RWPE1 (cell line): ENCODE measurements around the gene MRPL52.
A peak's percentile ranks its signal among the peaks of the same experiment; 100 is the strongest.
"Not testable (repeated sequence)": the region's sequence is repeated elsewhere in the genome, so short reads cannot be mapped to it uniquely, and the experiment has no call there.

Source experiments
- CTCF ChIA-PET: fragments of 350-600 bp; sonication (Branson Sonifier 250); formaldehyde crosslinking; extraction: SDS; loops from one replicate; lab custom pipeline; 2021; lab: Yijun Ruan, JAX
- POLR2A ChIA-PET: fragments of 400-600 bp; formaldehyde crosslinking; extraction: SDS; loops from one replicate; lab custom pipeline; 2020; ENCODE audit warnings: antibody characterized with exemption; ENCODE audit not compliant: low non-redundant PET; lab: Yijun Ruan, JAX
- DNase-seq: peaks from one replicate; pipeline ENCODE4 v3.0.0; 2012; ENCODE audit warnings: low spot score
- H3K27ac ChIP-seq: fragments of 450-650 bp; 2 replicates; pipeline ENCODE4 v1.5.1; 2017
- TF ChIP-seq, protein P1 (sequence below): fragments of 450-650 bp; conservative IDR thresholded peaks from 2 replicates; pipeline ENCODE4 v1.5.1; 2017; ENCODE audit warnings: low read depth, mild to moderate bottlenecking

The MRPL52 gene

DNA sequence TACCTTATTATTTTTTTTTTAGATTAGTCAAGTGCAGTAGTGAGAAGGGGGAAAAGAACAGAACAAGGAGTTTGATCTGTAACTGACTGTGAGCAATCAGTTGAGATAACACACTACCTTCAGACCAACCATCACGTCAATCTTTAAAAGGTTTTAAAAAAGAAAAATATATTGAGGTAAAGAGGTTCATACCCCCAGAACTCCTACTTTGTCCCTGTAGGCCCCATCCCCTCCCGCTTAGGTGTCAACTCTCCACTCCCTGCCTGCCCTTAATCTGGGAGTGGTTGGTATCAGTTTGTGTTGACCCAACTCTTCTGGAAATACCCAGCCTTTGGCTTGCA is 22.9 kb downstream of the MRPL52 start:
- ChIA-PET POLR2A (interaction anchor here (0.7 kb wide), 1 partner anchor 14 kb away, joined by 6 read pairs; no protein-coding TSS in a partner anchor), CTCF (interaction anchor here (0.6 to 2.2 kb wide), 26 partner anchors 9 to 1319 kb away, joined by 3 to 37 read pairs (median 5); partner anchors contain the start of gene SLC7A7)
- TF ChIP-seq, protein P1, sequence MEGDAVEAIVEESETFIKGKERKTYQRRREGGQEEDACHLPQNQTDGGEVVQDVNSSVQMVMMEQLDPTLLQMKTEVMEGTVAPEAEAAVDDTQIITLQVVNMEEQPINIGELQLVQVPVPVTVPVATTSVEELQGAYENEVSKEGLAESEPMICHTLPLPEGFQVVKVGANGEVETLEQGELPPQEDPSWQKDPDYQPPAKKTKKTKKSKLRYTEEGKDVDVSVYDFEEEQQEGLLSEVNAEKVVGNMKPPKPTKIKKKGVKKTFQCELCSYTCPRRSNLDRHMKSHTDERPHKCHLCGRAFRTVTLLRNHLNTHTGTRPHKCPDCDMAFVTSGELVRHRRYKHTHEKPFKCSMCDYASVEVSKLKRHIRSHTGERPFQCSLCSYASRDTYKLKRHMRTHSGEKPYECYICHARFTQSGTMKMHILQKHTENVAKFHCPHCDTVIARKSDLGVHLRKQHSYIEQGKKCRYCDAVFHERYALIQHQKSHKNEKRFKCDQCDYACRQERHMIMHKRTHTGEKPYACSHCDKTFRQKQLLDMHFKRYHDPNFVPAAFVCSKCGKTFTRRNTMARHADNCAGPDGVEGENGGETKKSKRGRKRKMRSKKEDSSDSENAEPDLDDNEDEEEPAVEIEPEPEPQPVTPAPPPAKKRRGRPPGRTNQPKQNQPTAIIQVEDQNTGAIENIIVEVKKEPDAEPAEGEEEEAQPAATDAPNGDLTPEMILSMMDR: no peak
- peak overlapping the region; percentile 99 for H3K27ac ChIP-seq
- DNase-seq: no peak

DNA sequence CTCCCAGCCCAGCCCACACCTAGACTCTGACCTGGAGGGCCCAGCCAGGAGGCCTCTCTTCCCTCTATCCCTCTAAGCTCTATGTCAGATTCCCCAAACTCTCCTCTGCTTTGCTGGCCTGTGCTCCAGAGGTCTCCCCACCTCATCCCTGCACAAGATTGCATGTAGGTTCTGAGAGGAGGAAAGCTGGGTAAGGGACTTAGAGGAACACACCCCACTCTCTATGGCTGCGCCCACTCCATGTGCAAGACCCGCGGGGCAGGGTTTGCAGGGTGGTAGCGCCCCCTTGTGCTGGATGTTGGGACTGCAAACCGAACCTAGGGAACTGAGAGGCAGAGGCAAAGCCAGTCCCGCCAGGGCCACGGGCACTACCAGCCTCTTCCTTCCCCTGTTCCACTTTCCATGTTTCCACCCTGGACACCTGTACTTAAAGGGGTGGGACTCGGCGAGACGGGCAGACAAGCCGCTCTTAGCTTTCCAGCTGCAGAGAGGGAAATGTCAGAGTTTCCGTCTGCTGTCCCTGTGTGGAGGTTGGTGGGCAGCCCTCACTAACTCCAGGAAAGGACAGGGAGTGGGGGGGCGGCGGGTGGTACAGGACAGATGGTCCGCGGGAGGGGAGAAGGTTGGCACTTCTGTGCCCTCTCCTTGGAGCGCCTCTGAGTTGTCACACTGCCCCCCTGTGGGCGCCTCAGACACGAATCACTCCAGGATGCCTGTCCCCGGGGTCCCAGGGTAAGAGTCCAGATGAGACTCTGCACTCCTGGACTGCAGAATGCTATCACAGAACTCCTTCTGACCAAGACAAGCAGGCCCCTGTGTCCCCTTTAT is 23.5 kb downstream of the MRPL52 start:
- ChIA-PET POLR2A (interaction anchor here (0.5 to 0.7 kb wide), 2 partner anchors 15 to 34 kb away, joined by 6 to 7 read pairs; no protein-coding TSS in a partner anchor), CTCF (interaction anchor here (0.6 to 2.2 kb wide), 34 partner anchors 9 to 1319 kb away, joined by 3 to 37 read pairs (median 5); partner anchors contain the start of genes LRP10, MRPL52 and SLC7A7)
- peak overlapping the region; percentile 99 for H3K27ac ChIP-seq
- peak; percentile 51 for DNase-seq
- TF ChIP-seq, protein P1: peak; percentile 91

DNA sequence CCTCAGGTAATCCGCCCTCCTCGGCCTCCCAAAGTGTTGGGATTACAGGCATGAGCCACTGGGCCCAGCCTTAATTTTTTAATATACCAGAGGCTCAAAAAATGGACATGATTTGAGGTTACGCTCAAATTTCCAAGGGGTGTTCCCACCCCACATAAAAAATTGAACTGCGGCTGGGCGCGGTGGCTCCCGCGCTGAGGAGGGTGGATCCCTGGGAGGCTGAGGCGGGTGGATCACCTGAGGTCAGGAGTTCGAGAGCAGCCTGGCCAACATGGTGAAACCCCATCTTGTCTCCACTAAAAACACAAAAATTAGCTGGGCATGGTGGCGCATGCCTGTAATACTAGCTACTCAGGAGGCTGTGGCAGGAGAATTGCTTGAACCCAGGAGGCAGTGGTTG is 24.6 kb downstream of the MRPL52 start:
- H3K27ac ChIP-seq, DNase-seq, POLR2A ChIA-PET: not testable (repeated sequence)
- CTCF ChIA-PET: interaction anchor here (0.9 to 2.2 kb wide), 8 partner anchors 17 to 202 kb away, joined by 4 to 37 read pairs (median 7); partner anchors contain the start of gene MRPL52

DNA sequence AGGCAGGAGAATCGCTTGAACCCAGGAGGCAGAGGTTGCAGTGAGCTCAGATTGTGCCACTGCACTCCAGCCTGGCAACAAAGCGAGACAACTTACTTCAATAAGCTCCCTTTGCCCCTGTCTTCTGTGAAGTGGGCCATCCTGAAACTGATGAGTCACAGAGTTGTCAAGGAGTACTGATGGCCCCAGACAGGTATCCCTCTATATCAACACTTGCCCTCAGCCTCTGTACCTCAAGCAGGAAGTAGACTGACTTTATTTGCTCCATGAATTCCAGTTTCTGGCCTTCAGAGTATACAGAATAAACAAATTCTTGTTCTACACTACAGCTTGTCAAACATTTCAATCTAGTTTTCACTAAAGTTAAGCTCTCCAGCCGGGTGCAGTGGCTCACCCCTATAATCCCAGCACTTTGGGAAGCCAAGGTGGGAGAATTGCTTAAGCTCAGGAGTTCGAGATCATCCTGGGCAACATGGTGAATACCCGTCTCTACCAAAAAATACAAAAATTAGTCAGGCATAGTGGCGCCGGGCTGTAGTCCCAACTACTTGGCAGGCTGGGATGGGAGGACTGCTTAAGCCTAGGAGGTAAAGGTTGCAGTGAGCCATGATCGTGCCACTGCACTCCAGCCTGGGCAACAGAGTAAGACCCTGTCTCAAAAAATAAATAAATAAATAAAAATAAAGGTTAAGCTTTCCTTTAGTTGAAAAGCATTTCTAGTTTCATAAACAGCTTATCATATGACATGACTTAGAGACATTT is 25.5 kb downstream of the MRPL52 start:
- POLR2A ChIA-PET: no interaction called here
- DNase-seq: no peak
- H3K27ac ChIP-seq: no peak overlapping the region
- CTCF ChIA-PET: interaction anchor here (0.9 to 1.9 kb wide), 5 partner anchors 18 to 203 kb away, joined by 5 to 11 read pairs (median 7); partner anchors contain the start of gene MRPL52
- TF ChIP-seq, protein P1: no peak

DNA sequence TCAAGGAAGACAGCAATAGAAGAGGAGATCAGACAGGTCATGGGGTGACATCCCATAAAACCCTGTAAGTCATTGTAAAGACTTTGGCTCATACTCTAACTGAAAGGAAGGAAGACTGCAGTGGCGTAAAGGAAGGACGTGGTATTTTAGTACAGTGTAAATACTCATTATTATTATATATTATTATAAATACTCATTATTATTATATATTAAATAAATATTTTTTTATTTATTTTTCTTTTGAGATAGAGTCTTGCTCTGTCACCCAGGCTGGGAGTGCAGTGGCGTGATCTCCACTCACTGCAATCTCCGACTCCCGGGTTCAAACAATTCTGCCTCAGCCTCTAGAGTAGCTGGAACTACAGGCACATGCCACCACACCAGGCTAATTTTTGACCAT is 26.7 kb downstream of the MRPL52 start:
- TF ChIP-seq, protein P1: no peak
- ChIA-PET POLR2A (no interaction called here), CTCF (no interaction called here)
- no peak for DNase-seq
- H3K27ac ChIP-seq: no peak overlapping the region

DNA sequence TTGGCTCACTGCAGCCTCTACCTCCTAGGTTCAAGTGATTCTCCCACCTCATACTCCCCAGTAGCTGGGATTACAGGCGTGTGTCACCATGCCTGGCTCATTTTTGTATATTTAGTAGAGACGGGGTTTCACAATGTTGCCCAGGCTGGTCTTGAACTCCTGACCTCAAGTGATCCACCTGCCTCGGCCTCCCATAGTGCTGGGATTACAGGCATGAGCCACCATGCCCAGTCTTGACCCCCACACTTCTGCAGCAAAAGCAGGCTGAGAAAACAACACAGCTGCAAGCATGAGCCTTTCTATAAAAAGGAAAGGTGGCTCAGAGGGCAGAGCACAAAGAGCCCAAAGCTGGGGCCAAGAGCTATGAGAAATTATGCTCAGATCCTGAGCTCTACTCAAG is 30.7 kb downstream of the MRPL52 start:
- DNase-seq, CTCF ChIA-PET, H3K27ac ChIP-seq: not testable (repeated sequence)
- POLR2A ChIA-PET: interaction anchor here (0.6 kb wide), 1 partner anchor 21 kb away, joined by 4 read pairs; no protein-coding TSS in a partner anchor

DNA sequence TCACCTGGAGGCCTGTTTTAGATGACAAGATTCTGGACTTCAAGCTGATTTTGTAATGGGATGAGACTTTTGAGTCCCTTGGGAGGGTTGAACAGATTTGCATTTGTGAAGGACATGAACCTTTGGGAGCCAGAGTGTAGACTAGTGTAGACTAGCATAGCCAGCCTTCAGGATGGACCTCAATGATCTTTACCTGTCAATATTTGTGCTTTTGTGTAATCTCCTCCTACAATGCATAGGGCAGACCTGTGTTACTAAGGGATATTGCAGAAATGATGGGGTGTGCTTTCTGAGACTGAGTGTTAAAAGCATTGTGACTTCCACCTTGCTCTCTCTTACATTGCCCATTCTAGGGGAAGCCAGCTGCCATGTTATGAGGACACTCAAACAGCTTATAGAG is 32.0 kb downstream of the MRPL52 start:
- CTCF ChIA-PET: interaction anchor here (1.0 kb wide), 1 partner anchor 11 kb away, joined by 5 read pairs; no protein-coding TSS in a partner anchor
- no peak for DNase-seq
- POLR2A ChIA-PET: no interaction called here
- TF ChIP-seq, protein P1: no peak
- H3K27ac ChIP-seq: no peak overlapping the region
